Fibroblast of skin of abdomen (primary cell): ENCODE results near the gene IFNG. TPM values are rescaled to one million over a fixed set of nuclear protein-coding genes. Genes with fewer than 3 reads are reported as not detected.
A peak's percentile ranks its signal among the peaks of the same experiment; 100 is the strongest.
"Not testable (repeated sequence)": the region's sequence is repeated elsewhere in the genome, so short reads cannot be mapped to it uniquely, and the experiment has no call there.

ENCODE experiments used
- DNase-seq: peaks from one replicate; pipeline ENCODE4 v3.0.0-alpha.2; 2013
- polyA plus RNA-seq, 2 experiments: library from polyadenylated mRNA; unstranded; fragments of 120-200 nt; gene quantifications; one replicate each; pipeline ENCODE4 v1.2.1, GENCODE V29; 2013; ENCODE audit not compliant: insufficient read length in 2 of 2

IFNG gene
- not detected for polyA plus RNA-seq (2013, experiment 1 of 2; ENCODE audit: insufficient read length)
- polyA plus RNA-seq (2013, experiment 2 of 2; ENCODE audit: insufficient read length): not detected

DNA sequence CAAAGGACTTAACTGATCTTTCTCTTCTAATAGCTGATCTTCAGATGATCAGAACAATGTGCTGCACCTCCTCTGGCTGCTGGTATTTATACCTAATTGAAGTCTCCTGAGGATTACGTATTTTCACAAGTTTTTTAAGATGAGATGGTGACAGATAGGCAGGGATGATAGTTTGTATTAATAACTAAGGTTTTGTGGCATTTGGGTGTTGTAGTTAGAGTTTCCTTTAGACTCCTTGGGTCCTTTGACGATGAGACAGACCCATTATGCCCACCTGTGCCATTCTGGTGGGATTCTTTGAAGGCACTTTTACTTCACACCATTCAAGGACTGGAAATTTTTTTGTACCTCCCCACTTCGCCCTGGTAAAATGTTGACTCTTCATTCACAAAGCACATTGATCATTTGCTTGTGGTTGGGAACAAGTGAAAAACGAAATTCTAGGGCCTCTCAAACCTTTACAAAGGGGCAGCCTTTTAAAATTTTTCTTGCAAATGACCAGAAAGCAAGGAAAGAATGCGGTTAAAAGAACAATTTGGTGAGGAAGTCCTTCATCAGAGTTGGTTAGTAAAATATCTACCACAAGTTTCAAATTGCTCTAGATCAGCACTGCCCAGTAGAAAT, at the start of gene IFNG:
Gene IFNG, minus strand, starts transcription at position 60 of the 624 bp plus-strand sequence. CDS start 125 bp downstream, outside the sequence.
- no peak for DNase-seq

GRCh38 chr12:68209048-68209728, 49.6 kb upstream of the IFNG start:
- DNase-seq: not testable (repeated sequence)

- no peak for DNase-seq
These were observed 47.7 kb upstream of the IFNG start for GRCh38 chr12:68207276-68207675.

DNA sequence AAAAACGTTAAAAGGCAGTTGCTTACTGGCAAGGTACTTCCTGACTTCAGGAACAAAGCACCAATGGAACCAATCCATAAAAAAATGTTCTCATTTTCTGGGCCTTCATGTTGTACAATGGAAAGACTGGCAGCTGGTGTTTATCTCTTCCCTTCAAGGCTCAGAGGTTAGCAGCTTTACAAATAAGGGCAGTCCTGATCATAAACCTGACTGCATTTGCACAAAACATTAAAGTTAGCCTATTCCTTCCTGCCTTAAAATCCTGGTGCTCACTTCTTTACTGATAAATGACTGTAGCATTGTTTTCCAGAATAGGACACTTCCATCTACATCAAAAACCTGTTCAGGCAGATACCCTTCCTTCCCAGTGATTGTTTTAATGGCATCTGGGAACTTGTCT, 46.9 kb upstream of the IFNG start:
- DNase-seq: no peak

- DNase-seq: no peak
These were observed 43.9 kb upstream of the IFNG start for GRCh38 chr12:68203460-68203875.

GRCh38 chr12:68200854-68201253, 41.3 kb upstream of the IFNG start:
- peak; percentile 14 for DNase-seq

DNA sequence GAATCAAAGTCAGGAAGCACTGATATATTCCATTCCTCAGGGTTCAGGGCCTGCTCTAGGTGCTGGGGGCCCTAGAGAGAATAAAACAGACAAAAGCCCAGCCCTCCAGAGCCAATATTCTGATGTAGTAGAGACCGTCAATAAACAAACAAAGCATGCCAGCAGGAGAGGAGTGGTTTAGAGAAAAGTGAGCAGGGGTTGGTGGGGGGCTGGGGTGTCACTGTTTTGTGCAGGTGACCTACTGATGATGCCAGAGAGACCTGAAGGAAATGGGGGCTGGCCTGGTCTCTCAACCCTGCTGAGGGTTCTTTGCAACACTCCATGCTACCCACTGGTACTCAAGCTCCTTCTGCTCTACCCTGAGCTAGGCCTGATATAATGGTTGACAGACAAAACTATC, 39.6 kb upstream of the IFNG start:
- no peak for DNase-seq

DNA sequence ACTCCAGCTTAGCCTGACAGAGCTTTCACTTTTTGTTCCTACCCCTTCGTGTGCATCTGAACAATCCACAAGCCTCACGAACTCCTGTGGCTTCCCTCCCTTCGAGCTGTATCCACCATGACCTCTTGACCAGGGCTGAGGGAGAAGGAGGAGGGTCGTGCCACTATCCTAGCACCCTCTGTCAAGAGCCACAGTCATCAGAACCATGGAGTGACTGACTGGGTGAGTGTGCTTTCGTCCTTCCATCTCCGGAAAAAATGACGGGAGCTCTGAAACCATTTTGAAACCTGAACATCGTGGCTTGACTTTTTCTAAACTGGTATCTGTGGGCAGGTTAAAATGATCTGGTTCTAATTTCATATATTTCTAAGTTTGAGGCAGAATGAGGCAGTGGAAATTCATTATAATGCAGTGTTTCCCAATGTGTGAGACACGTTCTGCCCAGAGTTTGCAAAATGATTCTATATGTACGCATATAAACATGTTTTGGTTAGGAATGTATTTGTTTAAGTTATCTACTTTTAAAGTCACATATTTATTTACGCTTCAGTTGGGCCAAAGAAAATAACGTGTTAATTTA, 39.1 kb upstream of the IFNG start:
- DNase-seq: no peak

- DNase-seq: no peak
These were observed 30.8 kb upstream of the IFNG start for GRCh38 chr12:68190301-68190700.

DNA sequence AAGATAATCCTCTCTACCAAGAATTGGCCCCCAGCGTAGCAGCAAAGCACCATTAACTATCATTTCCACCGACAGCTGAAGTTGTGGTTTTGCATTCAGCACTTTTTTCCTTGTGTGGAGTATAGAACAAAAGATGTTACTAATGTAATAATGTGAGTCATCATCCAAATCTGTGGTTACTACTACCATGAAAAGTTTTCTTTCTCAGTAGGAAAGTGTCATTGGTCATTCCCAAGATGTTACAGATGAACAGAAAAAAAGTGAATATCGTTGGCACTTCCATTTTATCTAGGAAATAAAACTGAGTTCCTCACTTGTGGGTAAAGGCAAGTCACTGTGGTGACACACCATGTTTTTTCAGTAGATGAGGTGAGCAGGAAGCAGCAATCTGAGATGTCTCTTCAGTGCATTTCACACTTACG, 30.3 kb upstream of the IFNG start:
- DNase-seq: peak; percentile 82

DNA sequence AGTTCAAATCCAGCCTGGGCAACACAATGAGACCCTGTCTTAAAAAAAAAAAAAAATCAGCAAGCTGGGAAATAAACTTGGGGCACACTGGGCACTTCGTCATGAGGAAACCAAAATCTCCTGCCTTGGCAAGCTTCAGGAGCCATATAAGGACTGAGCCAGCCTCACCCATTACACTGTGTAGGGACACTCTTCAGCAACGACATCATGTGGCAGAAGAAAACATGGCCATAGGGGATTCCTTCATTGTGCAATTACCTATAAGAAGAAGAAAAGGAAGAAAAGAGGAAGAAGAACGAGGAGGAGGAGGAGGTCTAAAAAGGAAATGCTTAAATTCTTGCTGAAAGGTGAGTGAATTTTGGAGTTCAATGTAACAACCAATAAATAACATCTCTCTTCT, 26.1 kb upstream of the IFNG start:
- DNase-seq: no peak

DNA sequence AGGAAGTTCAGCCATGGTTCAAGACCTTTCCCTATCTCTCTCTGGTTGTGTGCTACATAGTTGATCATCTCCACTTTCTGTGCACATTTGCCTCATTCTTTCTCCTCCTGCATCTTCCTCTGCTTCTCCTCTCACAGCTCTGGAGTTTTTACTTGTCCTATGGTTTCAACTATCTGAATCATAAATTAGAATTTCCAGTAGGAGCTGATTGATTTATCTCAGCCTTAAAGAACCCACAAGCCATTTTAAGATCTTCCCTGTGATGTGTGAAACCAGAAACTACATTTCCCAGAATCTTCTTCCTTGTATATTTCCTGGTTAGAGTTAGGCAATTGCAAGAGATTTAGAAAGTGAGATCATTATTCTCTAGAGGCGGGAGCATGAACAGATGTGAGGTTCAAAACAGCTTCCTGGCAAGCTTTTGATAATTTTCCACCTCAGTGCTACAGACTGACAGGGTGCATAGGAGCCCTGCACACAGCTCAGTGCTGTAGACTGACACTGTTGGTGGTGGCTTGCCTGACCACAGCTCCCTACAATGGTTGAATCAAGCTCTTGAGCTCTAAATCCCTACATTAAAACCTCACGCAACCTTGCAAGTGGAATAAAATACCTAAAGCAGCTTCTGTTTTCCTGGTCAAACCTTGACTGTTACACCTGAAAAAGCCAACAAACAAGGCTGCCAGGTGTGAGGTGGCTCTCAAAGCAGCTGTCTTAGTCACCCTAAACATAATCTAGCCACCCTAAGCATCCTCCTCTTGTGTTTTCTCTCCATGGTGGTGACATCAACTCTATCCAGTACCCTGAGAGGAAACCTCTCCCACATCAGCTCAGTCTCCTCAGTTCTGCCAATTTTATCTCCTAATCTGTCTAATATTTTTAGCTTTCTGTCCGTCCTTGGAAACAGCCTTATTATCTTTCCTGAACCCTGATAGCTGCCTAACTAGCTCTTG, 21.5 kb upstream of the IFNG start:
- DNase-seq: peak; percentile 28

GRCh38 chr12:68178774-68179439, 19.4 kb upstream of the IFNG start:
- no peak for DNase-seq

DNA sequence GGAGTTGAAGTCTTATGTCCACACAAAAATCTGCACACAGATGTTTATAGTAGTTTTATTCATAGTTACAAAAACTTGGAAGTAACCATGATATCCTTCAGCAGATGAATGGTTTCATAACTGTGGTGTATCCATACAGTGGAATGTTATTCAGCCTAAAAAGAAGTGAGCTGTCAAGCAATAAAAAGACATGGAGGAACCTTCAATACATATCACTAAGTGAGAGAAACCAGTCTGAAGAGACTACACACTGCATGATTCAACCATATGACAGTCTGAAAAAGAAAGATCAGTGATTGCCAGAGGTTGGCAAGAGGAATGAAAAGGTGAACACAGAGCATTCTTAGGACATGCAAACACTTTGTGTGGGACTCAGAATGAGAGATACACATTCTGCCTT, 18.6 kb upstream of the IFNG start:
- no peak for DNase-seq

DNA sequence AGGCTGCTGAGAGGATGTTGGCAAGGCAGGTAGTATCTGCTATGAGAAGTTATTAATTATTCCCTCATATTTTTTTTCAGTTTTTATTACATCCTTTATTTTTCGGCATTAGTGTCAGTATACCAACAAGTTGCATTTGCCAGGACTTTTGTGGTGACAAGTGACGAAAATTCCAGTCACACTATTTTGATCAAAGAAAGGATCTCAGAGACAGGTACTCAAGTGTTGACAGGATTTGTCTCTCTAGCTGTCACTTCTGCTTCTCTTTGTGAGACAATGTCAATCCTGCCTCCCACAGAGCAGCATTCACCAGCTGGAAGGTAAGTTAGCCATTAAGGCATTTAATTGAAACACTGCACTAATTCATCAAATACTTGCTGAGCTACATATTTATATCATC, 18.0 kb upstream of the IFNG start:
- no peak for DNase-seq

GRCh38 chr12:68176257-68176656, 16.7 kb upstream of the IFNG start:
- DNase-seq: no peak

DNA sequence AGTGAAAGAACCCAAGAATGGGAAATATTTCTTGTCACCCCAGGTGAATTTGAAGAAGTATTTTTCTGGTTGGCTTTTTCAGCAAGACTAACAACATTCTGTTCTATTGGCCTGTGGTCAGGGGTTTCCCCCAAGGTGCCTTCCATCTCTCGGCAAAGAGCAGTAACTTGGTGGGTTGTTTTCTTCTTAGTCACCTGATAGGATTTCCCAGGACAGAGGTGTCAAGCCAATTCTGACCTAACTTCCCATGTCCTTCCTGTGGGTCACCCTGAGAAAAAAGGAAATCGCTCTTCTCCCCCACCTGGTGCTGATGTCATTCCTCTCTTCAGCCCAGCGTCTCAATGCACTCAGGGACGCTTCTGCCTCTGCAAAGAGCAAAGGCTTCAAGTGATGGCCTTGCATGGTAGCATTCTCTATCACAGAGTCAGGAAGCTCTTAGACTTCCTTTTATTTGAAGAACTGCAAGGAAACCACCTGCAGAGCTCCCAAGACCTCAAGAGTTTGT, 16.1 kb upstream of the IFNG start:
- no peak for DNase-seq

GRCh38 chr12:68174761-68175160, 15.2 kb upstream of the IFNG start:
- not testable (repeated sequence) for DNase-seq

DNA sequence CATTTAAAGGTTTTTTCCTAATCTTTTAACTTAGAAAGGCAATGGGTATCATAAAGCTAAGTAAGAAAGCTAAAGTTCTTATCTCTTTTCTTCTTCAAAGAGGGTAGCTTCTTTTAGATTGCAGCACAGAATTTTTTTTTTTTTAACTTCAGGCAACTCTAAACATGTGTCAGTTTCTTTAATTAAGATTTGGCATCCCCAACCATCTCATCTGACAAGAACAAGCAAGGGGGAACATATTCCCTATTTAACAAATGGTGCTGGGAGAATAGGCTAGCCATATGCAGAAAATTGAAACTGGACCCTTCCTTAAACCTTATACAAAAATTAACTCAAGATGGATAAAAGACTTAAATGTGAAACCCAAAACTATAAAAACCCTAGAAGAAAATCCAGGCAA, 14.3 kb upstream of the IFNG start:
- no peak for DNase-seq

DNA sequence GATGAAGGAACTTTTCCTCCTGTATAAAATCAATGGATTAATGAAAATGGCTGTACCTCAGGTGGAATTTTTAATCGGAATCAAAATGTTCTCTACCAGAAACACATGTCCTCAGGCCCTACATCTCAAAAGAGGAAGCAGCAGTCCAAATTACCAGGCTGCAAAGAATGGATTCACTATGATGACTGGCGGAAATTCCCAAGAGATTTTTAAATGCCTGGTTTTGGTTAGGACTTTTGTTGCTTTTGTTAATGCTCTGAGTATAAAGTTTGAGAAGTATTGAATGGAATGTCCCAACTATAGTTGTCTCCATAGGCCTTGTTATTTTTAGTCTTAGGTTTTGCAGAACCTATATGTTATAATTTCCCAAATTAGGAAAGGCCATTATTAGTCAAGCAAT, 11.2 kb upstream of the IFNG start:
- no peak for DNase-seq

DNA sequence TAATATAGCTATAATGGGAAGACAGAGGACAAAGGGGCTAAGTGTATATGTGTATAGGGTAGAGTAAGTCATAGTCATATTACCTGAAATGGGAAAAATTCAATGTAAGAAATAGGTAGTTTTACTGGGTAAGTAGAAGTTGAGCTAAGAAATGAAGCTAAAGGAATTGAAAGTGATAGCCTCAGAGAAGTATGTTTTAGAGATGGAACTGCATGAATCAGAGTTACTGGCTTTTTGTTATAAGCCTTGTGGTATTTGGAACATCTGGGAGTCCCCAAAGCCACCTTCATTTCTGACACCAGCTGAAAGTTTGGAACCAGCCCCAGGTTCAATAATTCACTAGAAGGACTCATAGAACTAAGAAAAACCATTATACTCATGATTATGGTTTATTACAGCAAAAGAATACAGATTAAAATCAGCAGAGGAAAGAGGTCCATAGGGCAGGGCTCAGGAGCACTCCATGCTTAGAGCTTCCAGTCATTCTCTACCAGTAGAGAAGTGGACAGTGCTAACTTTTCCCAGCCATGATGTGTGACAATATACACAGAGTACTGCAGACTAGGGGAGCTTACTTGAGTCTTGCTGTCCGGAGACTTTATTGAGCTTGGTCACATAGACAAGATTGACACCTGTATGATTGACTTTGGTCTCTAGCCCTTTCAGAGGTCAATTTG, 9.8 kb upstream of the IFNG start:
- DNase-seq: no peak
